ENCODE measurements around the gene DPP10. TPM values are rescaled to one million over a fixed set of nuclear protein-coding genes. Genes with fewer than 3 reads are reported as not detected.
A peak's percentile ranks its signal among the peaks of the same experiment; 100 is the strongest.

DPP10 gene
- total and polyA plus RNA-seq, 4 donors: 0.08 to 5.0 (median 0.27) TPM

DNA sequence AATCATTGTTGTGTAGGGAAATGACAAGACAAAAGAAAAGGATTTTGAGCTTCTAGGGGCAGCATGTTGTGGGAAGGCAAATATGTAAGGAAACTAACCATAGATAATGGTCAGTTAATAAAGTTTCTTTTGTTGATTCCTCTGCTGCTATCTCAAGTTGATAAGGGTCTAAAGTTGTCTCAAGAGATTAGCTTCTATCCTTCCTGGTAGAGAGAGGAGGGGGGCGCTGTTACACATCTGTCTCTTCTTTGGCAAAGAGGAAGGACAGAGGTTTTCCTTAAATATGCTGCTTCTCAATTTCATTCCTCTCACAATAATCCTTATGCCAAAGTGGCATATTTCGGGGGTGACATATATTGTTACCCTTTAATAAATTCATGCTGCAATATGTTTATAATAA is 944.0 kb downstream of the DPP10 start:
- WGBS, 2 donors: 75 to 85% methylated on average over 2 of the region's 2 CpGs
- no peak overlapping the region for H3K9ac ChIP-seq (ENCODE audit: insufficient read depth in 1 of 2, low read length in 2 of 2)
- H3K4me1 ChIP-seq (ENCODE audit: control insufficient read depth in 5 of 5, insufficient read depth in 5 of 5, low read length in 5 of 5): no peaks in the 10 kb centered on the region
- ATAC-seq (ENCODE audit: insufficient read depth, low FRiP score) (no peak), DNase-seq (no peak)
- TF ChIP-seq, protein P1, sequence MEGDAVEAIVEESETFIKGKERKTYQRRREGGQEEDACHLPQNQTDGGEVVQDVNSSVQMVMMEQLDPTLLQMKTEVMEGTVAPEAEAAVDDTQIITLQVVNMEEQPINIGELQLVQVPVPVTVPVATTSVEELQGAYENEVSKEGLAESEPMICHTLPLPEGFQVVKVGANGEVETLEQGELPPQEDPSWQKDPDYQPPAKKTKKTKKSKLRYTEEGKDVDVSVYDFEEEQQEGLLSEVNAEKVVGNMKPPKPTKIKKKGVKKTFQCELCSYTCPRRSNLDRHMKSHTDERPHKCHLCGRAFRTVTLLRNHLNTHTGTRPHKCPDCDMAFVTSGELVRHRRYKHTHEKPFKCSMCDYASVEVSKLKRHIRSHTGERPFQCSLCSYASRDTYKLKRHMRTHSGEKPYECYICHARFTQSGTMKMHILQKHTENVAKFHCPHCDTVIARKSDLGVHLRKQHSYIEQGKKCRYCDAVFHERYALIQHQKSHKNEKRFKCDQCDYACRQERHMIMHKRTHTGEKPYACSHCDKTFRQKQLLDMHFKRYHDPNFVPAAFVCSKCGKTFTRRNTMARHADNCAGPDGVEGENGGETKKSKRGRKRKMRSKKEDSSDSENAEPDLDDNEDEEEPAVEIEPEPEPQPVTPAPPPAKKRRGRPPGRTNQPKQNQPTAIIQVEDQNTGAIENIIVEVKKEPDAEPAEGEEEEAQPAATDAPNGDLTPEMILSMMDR (IDR thresholded peaks at IDR 0.05; ENCODE audit: control extremely low read depth, extremely low read depth): no peak
- H3K9me3 ChIP-seq (ENCODE audit: control insufficient read depth in 4 of 4, insufficient read depth in 3 of 4, low read length in 3 of 4): peaks cover 0 to 8% (median 2%) of the 10 kb centered on the region in 4 donors
- H3K4me3 ChIP-seq: no peak overlapping the region
- no peaks in the 10 kb centered on the region for H3K27me3 ChIP-seq (ENCODE audit: control insufficient read depth in 3 of 3, insufficient read depth in 3 of 3, low read length in 2 of 3)
- H3K27ac ChIP-seq (ENCODE audit: low read depth in 1 of 2, low read length in 1 of 2): no peak overlapping the region
- H3K36me3 ChIP-seq (ENCODE audit: control insufficient read depth in 4 of 4, insufficient read depth in 4 of 4, low read length in 4 of 4): no peaks in the 10 kb centered on the region

DNA sequence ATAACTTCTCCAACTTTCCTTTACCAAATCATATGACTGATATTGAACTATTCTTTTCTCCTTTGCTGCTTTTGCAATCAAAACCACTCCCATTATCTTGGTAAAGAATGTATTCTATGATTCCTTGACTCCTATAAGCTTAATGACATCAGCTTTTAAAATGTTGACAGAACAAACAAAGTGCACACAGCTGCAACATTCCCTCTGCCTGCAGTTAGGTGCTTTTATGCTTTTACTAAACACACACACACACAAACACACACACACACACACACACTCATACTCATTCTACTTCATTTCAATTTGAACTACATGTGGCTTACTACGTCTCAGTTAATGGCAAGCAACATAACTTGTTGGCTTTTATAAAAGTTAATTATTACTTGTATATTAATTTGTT is 946.6 kb downstream of the DPP10 start:
- 52 to 72% methylated on average over 1 of the region's 1 CpG for WGBS, 2 donors
- no peak for ATAC-seq (ENCODE audit: insufficient read depth, low FRiP score)
- no peak for DNase-seq
- H3K4me3 ChIP-seq: no peak overlapping the region
- peaks cover 0 to 5% (median 0%) of the 10 kb centered on the region in 4 donors for H3K9me3 ChIP-seq (ENCODE audit: control insufficient read depth in 4 of 4, insufficient read depth in 3 of 4, low read length in 3 of 4)
- no peak overlapping the region for H3K9ac ChIP-seq (ENCODE audit: insufficient read depth in 1 of 2, low read length in 2 of 2)
- no peaks in the 10 kb centered on the region for H3K4me1 ChIP-seq (ENCODE audit: control insufficient read depth in 5 of 5, insufficient read depth in 5 of 5, low read length in 5 of 5)
- no peaks in the 10 kb centered on the region for H3K36me3 ChIP-seq (ENCODE audit: control insufficient read depth in 4 of 4, insufficient read depth in 4 of 4, low read length in 4 of 4)
- H3K27me3 ChIP-seq (ENCODE audit: control insufficient read depth in 3 of 3, insufficient read depth in 3 of 3, low read length in 2 of 3): no peaks in the 10 kb centered on the region
- TF ChIP-seq, protein P1 (IDR thresholded peaks at IDR 0.05; ENCODE audit: control extremely low read depth, extremely low read depth): no peak
- no peak overlapping the region for H3K27ac ChIP-seq (ENCODE audit: low read depth in 1 of 2, low read length in 1 of 2)

DNA sequence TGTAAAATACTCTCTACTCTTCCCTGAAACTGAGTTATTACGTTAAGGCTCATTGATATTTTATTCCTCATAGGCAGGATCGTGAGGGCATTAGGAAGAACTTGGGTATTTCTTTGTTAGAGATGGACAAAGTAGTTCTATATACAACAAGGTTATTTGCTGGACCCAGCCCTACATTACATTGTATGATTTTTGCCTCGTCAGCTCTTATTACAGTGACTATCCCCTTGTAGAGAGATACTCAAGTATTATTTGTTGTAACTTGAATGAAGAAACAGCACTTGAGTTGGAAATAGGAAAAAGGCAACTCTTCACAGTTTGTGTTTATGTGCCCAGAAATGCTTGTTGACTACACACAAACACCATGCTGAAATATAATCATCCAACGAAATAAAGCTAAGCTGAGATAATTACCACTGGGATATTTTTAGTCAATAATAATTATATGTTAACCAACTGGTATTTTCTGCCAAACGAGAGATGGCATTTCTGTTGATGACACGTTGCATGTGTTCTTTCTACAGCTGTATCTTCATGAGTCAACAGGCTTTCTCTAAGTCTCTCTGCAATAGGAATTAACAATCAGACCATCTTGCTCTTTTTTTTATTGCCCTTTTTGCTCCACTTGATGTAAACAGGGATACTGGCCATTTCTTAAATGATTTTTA is 947.6 kb downstream of the DPP10 start:
- TF ChIP-seq, protein P1 (IDR thresholded peaks at IDR 0.05; ENCODE audit: control extremely low read depth, extremely low read depth): no peak
- peak; percentile 18 to 83 (median 70) for DNase-seq
- H3K27me3 ChIP-seq (ENCODE audit: control insufficient read depth in 3 of 3, insufficient read depth in 3 of 3, low read length in 2 of 3): no peaks in the 10 kb centered on the region
- no peaks in the 10 kb centered on the region for H3K4me1 ChIP-seq (ENCODE audit: control insufficient read depth in 5 of 5, insufficient read depth in 5 of 5, low read length in 5 of 5)
- H3K27ac ChIP-seq (ENCODE audit: low read depth in 1 of 2, low read length in 1 of 2): no peak overlapping the region
- no peak for ATAC-seq (ENCODE audit: insufficient read depth, low FRiP score)
- H3K36me3 ChIP-seq (ENCODE audit: control insufficient read depth in 4 of 4, insufficient read depth in 4 of 4, low read length in 4 of 4): no peaks in the 10 kb centered on the region
- no peak overlapping the region for H3K4me3 ChIP-seq
- WGBS, 2 donors: 72 to 74% methylated on average over 6 of the region's 6 CpGs
- H3K9ac ChIP-seq (ENCODE audit: insufficient read depth in 1 of 2, low read length in 2 of 2): no peak overlapping the region
- H3K9me3 ChIP-seq (ENCODE audit: control insufficient read depth in 4 of 4, insufficient read depth in 3 of 4, low read length in 3 of 4): no peaks in the 10 kb centered on the region

DNA sequence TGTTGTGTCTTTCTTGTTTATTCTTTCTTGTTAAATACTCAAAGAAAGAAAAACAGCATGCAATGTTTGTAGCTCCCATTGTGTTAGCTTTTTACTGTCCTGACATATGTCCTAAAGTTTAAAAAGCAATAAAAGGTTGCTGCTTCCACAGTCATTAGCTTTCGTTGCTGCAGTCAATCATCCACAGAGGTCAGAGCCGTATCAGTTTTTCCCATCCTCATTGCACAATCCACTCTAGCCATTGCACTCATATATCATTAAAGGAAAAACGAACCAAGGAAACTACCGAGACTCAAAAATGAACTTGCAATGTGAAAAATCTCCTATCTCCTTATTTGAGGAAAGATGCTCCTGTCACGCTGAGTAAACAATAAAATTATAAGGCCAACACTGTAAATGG is 954.1 kb downstream of the DPP10 start:
- 50 to 54% methylated on average over 5 of the region's 5 CpGs for WGBS, 2 donors
- H3K27ac ChIP-seq (ENCODE audit: low read depth in 1 of 2, low read length in 1 of 2): no peak overlapping the region

More for the DNA sequence above, 954.1 kb downstream of the DPP10 start:
- peaks cover 0 to 4% (median 0%) of the 10 kb centered on the region in 5 donors for H3K4me1 ChIP-seq (ENCODE audit: control insufficient read depth in 5 of 5, insufficient read depth in 5 of 5, low read length in 5 of 5)
- H3K36me3 ChIP-seq (ENCODE audit: control insufficient read depth in 4 of 4, insufficient read depth in 4 of 4, low read length in 4 of 4): no peaks in the 10 kb centered on the region
- no peak overlapping the region for H3K9ac ChIP-seq (ENCODE audit: insufficient read depth in 1 of 2, low read length in 2 of 2)
- TF ChIP-seq, protein P1 (IDR thresholded peaks at IDR 0.05; ENCODE audit: control extremely low read depth, extremely low read depth): no peak
- H3K27me3 ChIP-seq (ENCODE audit: control insufficient read depth in 3 of 3, insufficient read depth in 3 of 3, low read length in 2 of 3): no peaks in the 10 kb centered on the region
- ATAC-seq (ENCODE audit: insufficient read depth, low FRiP score) (no peak), DNase-seq (no peak)
- H3K9me3 ChIP-seq (ENCODE audit: control insufficient read depth in 4 of 4, insufficient read depth in 3 of 4, low read length in 3 of 4): no peaks in the 10 kb centered on the region
- H3K4me3 ChIP-seq: no peak overlapping the region

All from lung (tissue), 12 donors.